Thymus (tissue), 11 donors: ENCODE measurements around the gene ZCCHC3. TPM values are rescaled to one million over a fixed set of nuclear protein-coding genes. Genes with fewer than 3 reads are reported as not detected.
A peak's percentile ranks its signal among the peaks of the same experiment; 100 is the strongest.

Experiments used
- DNase-seq, 9 donors: peaks; one replicate each; pipeline ENCODE4 v3.0.0-alpha.2; 2013; ENCODE audit warnings: low spot score in 9 of 9, low read depth in 6 of 9, missing footprints in 1 of 9
- H3K27ac ChIP-seq, 2 donors: one replicate each; pipeline ENCODE4 v1.5.1; 2013; ENCODE audit warnings: control low read depth in 1 of 2, low read depth in 1 of 2, low read length in 1 of 2, mild to moderate bottlenecking in 1 of 2, moderate library complexity in 1 of 2
- H3K27me3 ChIP-seq, 2 donors: one replicate each; pipeline ENCODE4 v1.5.1; 2013; ENCODE audit warnings: low read length in 1 of 2; ENCODE audit not compliant: control insufficient read depth in 2 of 2, insufficient read depth in 1 of 2
- H3K36me3 ChIP-seq, 2 donors: one replicate each; pipeline ENCODE4 v1.5.1; 2013; ENCODE audit warnings: low read length in 1 of 2, mild to moderate bottlenecking in 1 of 2, moderate library complexity in 1 of 2; ENCODE audit not compliant: control insufficient read depth in 2 of 2, insufficient read depth in 2 of 2
- H3K4me1 ChIP-seq, 2 donors: one replicate each; pipeline ENCODE4 v1.5.1; 2013; ENCODE audit warnings: low read length in 2 of 2; ENCODE audit not compliant: control insufficient read depth in 2 of 2, insufficient read depth in 2 of 2
- H3K4me3 ChIP-seq, 2 donors: one replicate each; pipeline ENCODE4 v1.5.1; 2013; ENCODE audit warnings: low read length in 2 of 2, control low read depth in 1 of 2, mild to moderate bottlenecking in 1 of 2
- H3K9me3 ChIP-seq, 2 donors: one replicate each; pipeline ENCODE4 v1.5.1; 2013; ENCODE audit warnings: low read length in 1 of 2, mild to moderate bottlenecking in 1 of 2; ENCODE audit not compliant: control insufficient read depth in 2 of 2, insufficient read depth in 1 of 2
- WGBS: extraction: QIAGEN DNeasy Blood & Tissue Kit; methylation state at CpG from one replicate; pipeline ENCODE4 v1.1.7; 2013; 5-methylcytosine and 5-hydroxymethylcytosine counted together
- polyA plus RNA-seq: library from polyadenylated mRNA; stranded (reverse); fragments of 200-250 nt; gene quantifications from one replicate; pipeline ENCODE4 v1.2.3, GENCODE V29; 2013
- total RNA-seq: library from RNA; stranded (reverse); fragments of 120-200 nt; gene quantifications from one replicate; pipeline ENCODE4 v1.2.4, GENCODE V29; 2013
- donor health status: healthy.

The ZCCHC3 gene
- total and polyA plus RNA-seq, 2 donors = 21.8 to 28.5 TPM

DNA sequence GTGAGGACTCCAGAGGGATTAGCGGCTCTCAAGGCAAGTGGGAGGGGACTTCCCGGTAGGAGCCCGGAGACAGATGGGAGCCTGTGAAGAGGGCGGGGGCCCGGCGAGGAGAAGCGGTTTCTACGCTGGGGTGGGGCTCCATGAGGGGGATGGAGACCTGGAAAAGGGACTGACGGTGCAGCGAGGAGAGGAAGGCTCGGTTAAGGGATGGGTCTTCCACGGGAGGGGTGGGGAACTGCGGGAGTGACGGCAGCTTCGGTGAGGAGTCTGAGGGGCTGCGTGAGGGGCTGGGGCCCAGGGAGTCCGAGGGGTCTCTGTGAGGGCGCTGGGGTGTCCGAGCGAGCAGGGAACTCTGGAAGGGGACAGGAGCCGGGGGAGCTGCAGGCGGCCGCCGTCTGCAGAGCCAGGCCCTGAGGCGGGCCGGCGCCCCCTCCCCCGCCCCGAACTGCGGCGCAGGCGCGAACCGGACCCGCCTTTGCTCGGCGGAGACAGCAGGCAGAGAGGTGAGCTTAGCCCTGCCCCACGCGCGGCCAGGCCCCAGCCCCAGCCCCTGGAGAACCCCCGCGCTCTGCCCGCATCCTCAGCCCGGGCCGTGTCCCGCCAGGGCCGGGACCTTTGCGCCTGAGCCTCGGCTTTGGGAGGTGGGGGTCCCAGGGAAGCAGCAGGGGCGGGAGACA is 49.4 kb downstream of the ZCCHC3 start, which contains the start of gene NRSN2:
TSS of gene NRSN2 (plus strand) at position 472 of the 677 bp plus-strand sequence. CDS start 2,533 bp downstream, outside the sequence.
- Histone ChIP-seq H3K27me3 (peaks cover 0 to 23% of the 10 kb centered on the region in 2 donors), H3K27ac (peak within 1 kb of the TSS; percentile 58 to 68), H3K36me3 (no peaks in the 10 kb centered on the region), H3K9me3 (peaks cover 0 to 2% of the 10 kb centered on the region in 2 donors), H3K4me1 (peaks cover 3 to 9% of the 10 kb centered on the region in 2 donors), H3K4me3 (peak within 1 kb of the TSS; percentile 60 to 66)
- DNase-seq = no peak
- WGBS = 7% methylated on average over 50 of the region's 50 CpGs

DNA sequence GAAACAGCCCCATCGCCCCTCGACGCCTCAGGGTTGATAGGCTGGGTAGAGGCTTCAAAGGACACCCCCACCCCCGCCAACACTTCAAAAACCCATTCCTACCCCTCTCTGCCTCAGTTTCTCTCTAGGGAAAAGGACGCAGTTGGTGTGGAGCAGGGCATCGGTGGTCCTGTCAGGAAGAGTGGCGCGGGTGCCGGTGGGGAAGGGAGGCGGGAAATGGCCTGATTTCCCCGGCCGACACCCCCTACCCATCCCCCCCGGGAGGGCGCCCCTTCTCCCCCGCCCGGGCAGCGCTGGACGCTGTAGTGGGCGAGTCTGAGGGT is 49.9 kb downstream of the ZCCHC3 start:
- no peak for DNase-seq
- H3K4me3 ChIP-seq = peak overlapping the region; percentile 60 to 66
- no peaks in the 10 kb centered on the region for H3K36me3 ChIP-seq
- WGBS = 1% methylated on average over 19 of the region's 19 CpGs
- no peak overlapping the region for H3K27ac ChIP-seq
- no peaks in the 10 kb centered on the region for H3K9me3 ChIP-seq
- H3K4me1 ChIP-seq = peaks cover 3 to 9% of the 10 kb centered on the region in 2 donors
- H3K27me3 ChIP-seq = peaks cover 0 to 23% of the 10 kb centered on the region in 2 donors

DNA sequence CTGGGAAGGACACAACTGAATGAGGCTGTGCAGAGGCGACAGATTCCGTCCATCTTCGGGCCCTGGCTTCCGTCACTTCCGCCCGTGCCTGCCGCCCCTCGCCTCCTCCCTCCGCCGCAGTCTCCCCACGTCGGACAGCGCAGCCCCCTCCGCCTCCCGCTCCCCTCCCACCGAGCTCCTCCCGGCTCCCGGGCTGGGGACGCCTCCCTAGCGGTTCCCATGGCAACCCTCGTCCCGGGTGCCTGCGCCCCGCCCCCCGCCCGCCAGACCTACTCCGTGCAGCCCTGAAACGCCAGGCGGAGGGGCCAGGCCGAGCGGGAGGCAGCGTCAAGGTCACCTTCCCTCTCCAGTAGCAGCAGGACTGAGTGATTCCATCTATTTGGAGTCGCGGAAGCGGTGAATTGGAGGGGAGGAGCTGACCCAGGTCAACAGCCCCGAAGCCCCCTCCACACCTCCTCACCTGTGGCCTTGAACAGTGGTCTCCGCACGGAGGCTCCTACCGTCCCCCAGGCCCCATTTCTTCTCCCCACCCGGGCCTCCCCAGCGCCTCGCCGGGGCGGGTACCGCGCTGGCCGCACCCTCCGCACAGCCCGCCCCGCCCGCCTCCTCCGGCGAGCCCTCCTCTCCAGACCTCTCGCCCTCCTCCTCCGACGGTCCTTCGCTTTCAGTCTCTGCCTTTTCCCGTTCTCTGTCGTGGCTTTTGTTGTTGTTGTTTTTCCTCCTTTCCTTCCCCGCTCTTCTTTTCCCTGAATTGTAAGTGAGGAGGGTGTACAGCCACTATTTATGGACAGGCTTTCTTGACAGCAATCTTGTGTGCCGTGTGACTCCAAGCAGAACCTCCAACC is 50.5 kb downstream of the ZCCHC3 start:
- H3K36me3 ChIP-seq = no peaks in the 10 kb centered on the region
- peaks cover 3 to 9% of the 10 kb centered on the region in 2 donors for H3K4me1 ChIP-seq
- peak in 5 of 9 donors; percentile 32 to 72 (median 57) for DNase-seq
- peak overlapping the region; percentile 60 to 66 for H3K4me3 ChIP-seq
- no peaks in the 10 kb centered on the region for H3K9me3 ChIP-seq
- WGBS = 1% methylated on average over 61 of the region's 61 CpGs
- peaks cover 0 to 23% of the 10 kb centered on the region in 2 donors for H3K27me3 ChIP-seq
- peak overlapping the region; percentile 58 to 68 for H3K27ac ChIP-seq

DNA sequence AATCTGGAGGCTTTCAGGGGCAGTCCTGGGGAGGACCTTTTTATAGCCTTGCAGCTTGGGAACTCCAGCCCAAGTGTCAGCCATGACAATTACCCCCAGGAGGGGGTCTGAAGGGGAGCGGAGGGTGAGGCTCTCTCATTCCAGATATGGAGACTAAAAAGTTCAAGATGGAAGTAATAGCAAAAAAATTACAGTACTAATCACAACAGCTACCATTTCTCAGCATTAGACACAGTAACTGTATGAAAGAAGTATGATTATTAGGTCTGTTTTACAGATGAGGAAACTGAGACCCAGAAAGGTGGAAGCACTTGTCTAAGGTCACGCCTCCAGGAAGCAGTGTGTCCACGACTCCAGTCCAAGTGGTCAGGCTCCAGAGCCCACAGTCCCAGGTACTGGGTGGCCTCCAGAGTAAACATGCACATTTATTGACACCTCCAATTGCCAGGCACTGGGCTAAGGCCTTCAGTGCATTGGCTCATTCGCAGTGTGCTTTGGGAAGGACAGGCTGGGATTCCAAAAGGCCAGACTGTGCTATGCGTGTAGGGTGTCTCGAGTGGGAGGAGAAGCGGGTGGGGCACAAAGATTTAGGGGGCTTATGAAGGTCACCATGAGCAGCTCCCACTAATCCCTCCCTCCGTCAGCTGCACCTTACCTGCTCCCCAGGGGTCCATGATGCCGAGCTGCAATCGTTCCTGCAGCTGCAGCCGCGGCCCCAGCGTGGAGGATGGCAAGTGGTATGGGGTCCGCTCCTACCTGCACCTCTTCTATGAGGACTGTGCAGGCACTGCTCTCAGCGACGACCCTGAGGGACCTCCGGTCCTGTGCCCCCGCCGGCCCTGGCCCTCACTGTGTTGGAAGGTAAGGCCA is 51.8 kb downstream of the ZCCHC3 start:
- WGBS = 99% methylated on average over 19 of the region's 19 CpGs
- H3K4me3 ChIP-seq = no peak overlapping the region
- peaks cover 0 to 23% of the 10 kb centered on the region in 2 donors for H3K27me3 ChIP-seq
- no peak for DNase-seq
- H3K9me3 ChIP-seq = no peaks in the 10 kb centered on the region
- H3K36me3 ChIP-seq = no peaks in the 10 kb centered on the region
- peak overlapping the region in 1 of 2 donors; percentile 37 for H3K27ac ChIP-seq
- peaks cover 3 to 9% of the 10 kb centered on the region in 2 donors for H3K4me1 ChIP-seq

Other genes starting within 250 kb of the ZCCHC3 start
- not detected for gene DEFB125, start 209.9 kb upstream of the ZCCHC3 start, total RNA-seq
- gene DEFB125, start 209.9 kb upstream of the ZCCHC3 start, polyA plus RNA-seq = 0.09 TPM
- not detected for gene DEFB126, start 155.0 kb upstream of the ZCCHC3 start, total RNA-seq
- not detected for gene DEFB126, start 155.0 kb upstream of the ZCCHC3 start, polyA plus RNA-seq
- not detected for gene DEFB127, start 140.1 kb upstream of the ZCCHC3 start, total RNA-seq
- gene DEFB127, start 140.1 kb upstream of the ZCCHC3 start, polyA plus RNA-seq = not detected
- not detected for gene DEFB128, start 107.9 kb upstream of the ZCCHC3 start, total RNA-seq
- gene DEFB128, start 107.9 kb upstream of the ZCCHC3 start, polyA plus RNA-seq = not detected
- gene DEFB129, start 70.3 kb upstream of the ZCCHC3 start, total RNA-seq = not detected
- not detected for gene DEFB129, start 70.3 kb upstream of the ZCCHC3 start, polyA plus RNA-seq
- gene DEFB132, start 39.8 kb upstream of the ZCCHC3 start, total RNA-seq = not detected
- gene DEFB132, start 39.8 kb upstream of the ZCCHC3 start, polyA plus RNA-seq = 0.07 TPM
- 1.2 TPM for gene C20orf96, start 6.8 kb upstream of the ZCCHC3 start, total RNA-seq
- 4.3 TPM for gene C20orf96, start 6.8 kb upstream of the ZCCHC3 start, polyA plus RNA-seq
- gene SOX12, start 28.0 kb downstream of the ZCCHC3 start, total RNA-seq = 2.5 TPM
- gene SOX12, start 28.0 kb downstream of the ZCCHC3 start, polyA plus RNA-seq = 4.7 TPM
- gene NRSN2, start 49.5 kb downstream of the ZCCHC3 start, total RNA-seq = 3.8 TPM
- gene NRSN2, start 49.5 kb downstream of the ZCCHC3 start, polyA plus RNA-seq = 16.7 TPM
- 7.0 TPM for gene TRIB3, start 83.2 kb downstream of the ZCCHC3 start, total RNA-seq
- 10.1 TPM for gene TRIB3, start 83.2 kb downstream of the ZCCHC3 start, polyA plus RNA-seq
- 53.2 TPM for gene RBCK1, start 110.7 kb downstream of the ZCCHC3 start, total RNA-seq
- 140 TPM for gene RBCK1, start 110.7 kb downstream of the ZCCHC3 start, polyA plus RNA-seq
- gene TBC1D20, start 165.0 kb downstream of the ZCCHC3 start, total RNA-seq = 14.4 TPM
- 16.2 TPM for gene TBC1D20, start 165.0 kb downstream of the ZCCHC3 start, polyA plus RNA-seq
- gene CSNK2A1, start 246.2 kb downstream of the ZCCHC3 start, total RNA-seq = 79.1 TPM
- gene CSNK2A1, start 246.2 kb downstream of the ZCCHC3 start, polyA plus RNA-seq = 34.9 TPM